ENCODE results near the gene SPRR5. TPM values are rescaled to one million over a fixed set of nuclear protein-coding genes. Genes with fewer than 3 reads are reported as not detected.

Gene SPRR5
- total RNA-seq, 1 experiment from 2014 or later = not detected

DNA sequence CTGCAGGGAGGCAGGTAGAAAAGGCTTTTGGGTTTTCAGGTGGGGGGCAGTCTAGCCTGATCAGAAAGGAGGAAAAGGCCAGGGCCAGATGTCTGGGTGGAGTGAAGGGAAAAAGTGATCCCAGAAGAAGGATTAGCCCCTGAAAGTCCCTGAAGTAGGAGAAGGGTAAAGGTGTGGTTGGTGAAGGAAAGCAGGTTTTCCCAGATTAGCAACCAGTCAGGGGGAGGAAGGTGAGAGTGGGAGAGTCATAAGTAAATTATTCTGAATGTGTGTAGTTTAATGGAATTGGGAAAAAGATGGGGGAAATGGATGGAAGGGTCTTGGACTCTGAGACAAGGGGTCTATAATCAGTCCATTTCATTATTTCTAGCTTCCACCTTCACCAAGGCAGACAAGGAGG is 36.2 kb downstream of the SPRR5 start:
- Histone ChIP-seq H3K27me3 (ENCODE audit: control insufficient read depth, insufficient read depth, low read length) (no peaks in the 10 kb centered on the region), H3K36me3 (replicated peaks; ENCODE audit: control insufficient read depth, insufficient read depth, low read length) (no peaks in the 10 kb centered on the region), H3K4me3 (ENCODE audit: insufficient read depth, low read depth, low read length) (no peak overlapping the region)
- no peak for DNase-seq

GRCh38 chr1:152983743-152984142 is 36.7 kb downstream of the SPRR5 start, which contains the start of gene SPRR1A:
Gene SPRR1A (plus strand): TSS chr1:152984081. CDS start chr1:152985231, 1,150 bp downstream.
- Histone ChIP-seq H3K27me3 (ENCODE audit: control insufficient read depth, insufficient read depth, low read length) (no peaks in the 10 kb centered on the region), H3K36me3 (replicated peaks; ENCODE audit: control insufficient read depth, insufficient read depth, low read length) (no peaks in the 10 kb centered on the region), H3K4me3 (ENCODE audit: insufficient read depth, low read depth, low read length) (no peak within 1 kb of the TSS)
- no peak for DNase-seq

DNA sequence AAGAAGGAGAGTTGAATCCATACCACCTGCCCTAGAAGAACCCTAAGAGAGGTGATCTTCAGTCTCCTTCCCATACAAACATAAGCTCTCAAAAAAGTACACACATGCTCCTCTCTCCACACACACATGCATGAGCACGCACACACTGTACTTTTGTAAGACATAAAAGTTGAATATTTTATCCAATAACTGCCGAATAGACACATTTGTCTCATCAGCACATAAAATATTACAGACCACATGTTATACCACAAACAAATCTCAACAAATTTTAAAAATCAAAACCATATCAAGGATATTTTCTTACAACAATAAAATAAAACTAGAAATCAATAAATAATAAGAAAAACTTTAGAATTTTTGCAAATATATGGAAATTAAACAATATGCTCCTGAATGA is 39.6 kb downstream of the SPRR5 start:
- H3K36me3 ChIP-seq (replicated peaks; ENCODE audit: control insufficient read depth, insufficient read depth, low read length) = no peaks in the 10 kb centered on the region

DNA sequence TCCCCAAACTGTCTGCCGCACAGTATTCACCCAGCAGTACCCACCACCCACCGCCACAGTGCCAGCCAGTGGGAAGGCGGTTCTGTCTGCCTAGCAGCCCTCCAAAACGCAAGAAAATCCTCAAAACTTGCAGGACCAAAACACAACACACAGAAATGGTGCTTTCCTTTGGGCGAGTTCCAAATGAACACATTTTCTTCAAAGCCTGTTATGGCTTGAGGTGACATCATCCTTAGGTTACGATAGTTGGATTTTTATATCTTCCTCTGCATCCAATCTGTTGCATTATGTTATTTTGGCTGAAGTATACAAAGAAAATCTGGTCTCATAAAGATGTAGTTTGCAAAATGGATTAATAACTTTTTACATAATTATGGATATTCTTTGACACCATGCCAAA is 46.2 kb downstream of the SPRR5 start:
- H3K4me3 ChIP-seq (ENCODE audit: insufficient read depth, low read depth, low read length) = no peak overlapping the region
- H3K27me3 ChIP-seq (ENCODE audit: control insufficient read depth, insufficient read depth, low read length) = no peaks in the 10 kb centered on the region
- no peak for DNase-seq
- no peaks in the 10 kb centered on the region for H3K36me3 ChIP-seq (replicated peaks; ENCODE audit: control insufficient read depth, insufficient read depth, low read length)

More for the DNA sequence above, 39.6 kb downstream of the SPRR5 start:
- Histone ChIP-seq H3K27me3 (ENCODE audit: control insufficient read depth, insufficient read depth, low read length) (no peaks in the 10 kb centered on the region), H3K4me3 (ENCODE audit: insufficient read depth, low read depth, low read length) (no peak overlapping the region)
- DNase-seq = no peak

DNA sequence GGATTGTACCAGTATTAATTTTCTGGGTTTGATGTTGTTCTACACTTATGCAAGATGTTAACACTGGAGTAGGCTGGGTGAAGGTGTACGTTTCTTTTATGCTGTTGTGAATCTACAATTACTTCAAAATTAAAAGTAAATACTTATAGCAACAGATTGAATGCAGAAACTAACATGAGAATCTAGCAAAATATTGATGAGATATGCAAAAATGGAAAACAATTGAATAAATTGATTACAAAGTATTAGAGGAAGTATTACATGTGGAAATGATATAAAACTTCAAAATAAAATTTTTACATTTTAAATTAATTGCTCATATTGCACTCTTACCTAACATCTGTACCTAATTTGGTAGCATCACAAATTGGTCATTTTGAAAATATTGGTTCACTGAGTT is 48.8 kb downstream of the SPRR5 start:
- Histone ChIP-seq H3K4me3 (ENCODE audit: insufficient read depth, low read depth, low read length) (no peak overlapping the region), H3K36me3 (replicated peaks; ENCODE audit: control insufficient read depth, insufficient read depth, low read length) (no peaks in the 10 kb centered on the region), H3K27me3 (ENCODE audit: control insufficient read depth, insufficient read depth, low read length) (no peaks in the 10 kb centered on the region)
- DNase-seq = no peak

GRCh38 chr1:152996633-152997400 is 49.8 kb downstream of the SPRR5 start:
- Histone ChIP-seq H3K4me3 (ENCODE audit: insufficient read depth, low read depth, low read length) (no peak overlapping the region), H3K27me3 (ENCODE audit: control insufficient read depth, insufficient read depth, low read length) (no peaks in the 10 kb centered on the region), H3K36me3 (replicated peaks; ENCODE audit: control insufficient read depth, insufficient read depth, low read length) (no peaks in the 10 kb centered on the region)
- DNase-seq = peak; percentile 19

GRCh38 chr1:152997901-152998300 is 50.9 kb downstream of the SPRR5 start:
- H3K27me3 ChIP-seq (ENCODE audit: control insufficient read depth, insufficient read depth, low read length) = no peaks in the 10 kb centered on the region
- no peak overlapping the region for H3K4me3 ChIP-seq (ENCODE audit: insufficient read depth, low read depth, low read length)
- H3K36me3 ChIP-seq (replicated peaks; ENCODE audit: control insufficient read depth, insufficient read depth, low read length) = no peaks in the 10 kb centered on the region
- no peak for DNase-seq

GRCh38 chr1:152998476-152998875 is 51.5 kb downstream of the SPRR5 start:
- Histone ChIP-seq H3K36me3 (replicated peaks; ENCODE audit: control insufficient read depth, insufficient read depth, low read length) (no peaks in the 10 kb centered on the region), H3K27me3 (ENCODE audit: control insufficient read depth, insufficient read depth, low read length) (no peaks in the 10 kb centered on the region), H3K4me3 (ENCODE audit: insufficient read depth, low read depth, low read length) (no peak overlapping the region)
- no peak for DNase-seq

Other genes with a start within 250 kb of the SPRR5 start
- not detected in 2 replicates for gene LCE2A, start 248.9 kb upstream of the SPRR5 start, total RNA-seq (2014; rRNA removed; shearing (Covaris generic))
- gene LCE4A, start 239.0 kb upstream of the SPRR5 start, total RNA-seq (2014; rRNA removed; shearing (Covaris generic)) = not detected in 2 replicates
- not detected in 2 replicates for gene KPRP, start 189.2 kb upstream of the SPRR5 start, total RNA-seq (2014; rRNA removed; shearing (Covaris generic))
- gene LCE1F, start 172.1 kb upstream of the SPRR5 start, total RNA-seq (2014; rRNA removed; shearing (Covaris generic)) = not detected in 2 replicates
- gene LCE1E, start 160.9 kb upstream of the SPRR5 start, total RNA-seq (2014; rRNA removed; shearing (Covaris generic)) = not detected in 2 replicates
- gene LCE1D, start 150.5 kb upstream of the SPRR5 start, total RNA-seq (2014; rRNA removed; shearing (Covaris generic)) = not detected in 2 replicates
- not detected in 2 replicates for gene LCE1C, start 140.6 kb upstream of the SPRR5 start, total RNA-seq (2014; rRNA removed; shearing (Covaris generic))
- not detected in 2 replicates for gene LCE1B, start 135.2 kb upstream of the SPRR5 start, total RNA-seq (2014; rRNA removed; shearing (Covaris generic))
- gene LCE1A, start 119.7 kb upstream of the SPRR5 start, total RNA-seq (2014; rRNA removed; shearing (Covaris generic)) = not detected in 2 replicates
- not detected in 2 replicates for gene LCE6A, start 104.3 kb upstream of the SPRR5 start, total RNA-seq (2014; rRNA removed; shearing (Covaris generic))
- not detected in 2 replicates for gene LCE7A, start 87.2 kb upstream of the SPRR5 start, total RNA-seq (2014; rRNA removed; shearing (Covaris generic))
- not detected in 2 replicates for gene SMCP, start 68.9 kb upstream of the SPRR5 start, total RNA-seq (2014; rRNA removed; shearing (Covaris generic))
- not detected in 2 replicates for gene IVL, start 38.7 kb upstream of the SPRR5 start, total RNA-seq (2014; rRNA removed; shearing (Covaris generic))
- gene SPRR4, start 23.4 kb downstream of the SPRR5 start, total RNA-seq (2014; rRNA removed; shearing (Covaris generic)) = not detected in 2 replicates
- gene SPRR1A, start 36.9 kb downstream of the SPRR5 start, total RNA-seq (2014; rRNA removed; shearing (Covaris generic)) = not detected in 2 replicates
- gene SPRR3, start 54.5 kb downstream of the SPRR5 start, total RNA-seq (2014; rRNA removed; shearing (Covaris generic)) = not detected in 2 replicates
- not detected in 2 replicates for gene SPRR1B, start 84.0 kb downstream of the SPRR5 start, total RNA-seq (2014; rRNA removed; shearing (Covaris generic))
- not detected in 2 replicates for gene SPRR2D, start 93.9 kb downstream of the SPRR5 start, total RNA-seq (2014; rRNA removed; shearing (Covaris generic))
- gene SPRR2A, start 110.3 kb downstream of the SPRR5 start, total RNA-seq (2014; rRNA removed; shearing (Covaris generic)) = not detected in 2 replicates
- gene SPRR2B, start 124.4 kb downstream of the SPRR5 start, total RNA-seq (2014; rRNA removed; shearing (Covaris generic)) = not detected in 2 replicates
- not detected in 2 replicates for gene SPRR2E, start 147.3 kb downstream of the SPRR5 start, total RNA-seq (2014; rRNA removed; shearing (Covaris generic))
- gene SPRR2F, start 166.3 kb downstream of the SPRR5 start, total RNA-seq (2014; rRNA removed; shearing (Covaris generic)) = not detected in 2 replicates
- gene SPRR2G, start 203.7 kb downstream of the SPRR5 start, total RNA-seq (2014; rRNA removed; shearing (Covaris generic)) = 0.26 TPM in 1 of 2 replicates, not detected in the other

Measured in H7 (cell line).